HCT116 (cell line): ENCODE measurements around the gene ZNF618. TPM values are rescaled to one million over a fixed set of nuclear protein-coding genes. Genes with fewer than 3 reads are reported as not detected.

Experiments
- ATAC-seq: fragments of 200-7000 bp; cut with Tn5 transposase; 2 replicates; pipeline ENCODE4 v1.9.1; 2020; ENCODE audit warnings: mild to moderate bottlenecking, moderate library complexity
- BruUV-seq: library from RNA; stranded (reverse); fragments of 400-500 nt; replicated peaks from 2 replicates; lab custom pipeline; 2021; lab: Mats Ljungman, UMichigan
- CTCF ChIA-PET: fragments of 300-600 bp; sonication (Branson Sonifier 250); formaldehyde crosslinking; loops from one replicate; lab custom pipeline; 2021; ENCODE audit warnings: antibody characterized with exemption; lab: Charles Lee
- POLR2A ChIA-PET: fragments of 300-600, 350-600 bp; sonication (Branson Sonifier 250); formaldehyde crosslinking; loops from one replicate; lab custom pipeline; 2021; ENCODE audit warnings: antibody characterized with exemption; lab: Charles Lee
- RAD21 ChIA-PET, 2 experiments: fragments of 300-600 bp; sonication (Branson Sonifier 250); formaldehyde crosslinking; loops; one replicate each; lab custom pipeline; 2023; ENCODE audit warnings: low total read pairs in 2 of 2; ENCODE audit not compliant: uncharacterized antibody in 2 of 2, unreplicated experiment in 2 of 2, low non-redundant PET in 1 of 2; lab: Charles Lee
- DNase-seq: peaks from one replicate; pipeline ENCODE4 v3.0.0-alpha.2; 2010; ENCODE audit warnings: low read depth, low spot score
- H2AFZ ChIP-seq: fragments of 200-600 bp; shearing (Covaris generic), sonication (generic); 2 replicates; pipeline ENCODE4 v1.6.1; 2017; ENCODE audit warnings: low read depth, mixed run types, mixed read lengths, antibody characterized with exemption, low read length; ENCODE audit not compliant: poor library complexity, severe bottlenecking
- H3K27ac ChIP-seq: 2 replicates; pipeline ENCODE4 v1.5.1; 2012; ENCODE audit warnings: low read depth, low read length
- H3K27me3 ChIP-seq: fragments of 200-600 bp; sonication (generic); 2 replicates; pipeline ENCODE4 v1.6.1; 2016; ENCODE audit warnings: mixed run types, low read length, mixed read lengths; ENCODE audit not compliant: insufficient read depth
- H3K36me3 ChIP-seq, 2 experiments: fragments of 200-500 bp in 1 of 2; fragments of 200-600 bp in 1 of 2; sonication (Bioruptor generic) in 1 of 2; sonication (generic) in 1 of 2; 2 replicates each; pipeline versions ENCODE4 v1.5.1 to v1.6.1; 2014 to 2016; ENCODE audit warnings: low read length in 2 of 2, inconsistent platforms in 1 of 2, mixed read lengths in 1 of 2, mixed run types in 1 of 2; ENCODE audit not compliant: insufficient read depth in 2 of 2, control insufficient read depth in 1 of 2
- H3K4me1 ChIP-seq, 2 experiments: fragments of 200-600 bp in 1 of 2; sonication (generic) in 1 of 2; 2 replicates each; pipeline versions ENCODE4 v1.5.1 to v1.6.1; 2012 to 2017; ENCODE audit warnings: low read length in 2 of 2, inconsistent platforms in 1 of 2, mild to moderate bottlenecking in 1 of 2, mixed read lengths in 1 of 2, mixed run types in 1 of 2, moderate library complexity in 1 of 2; ENCODE audit not compliant: insufficient read depth in 2 of 2, control insufficient read depth in 1 of 2
- H3K4me2 ChIP-seq: fragments of 200-600 bp; sonication (generic); 2 replicates; pipeline ENCODE4 v1.6.1; 2017; ENCODE audit warnings: mixed run types, low read length, mixed read lengths
- H3K4me3 ChIP-seq, 2 experiments: fragments of 200-600 bp in 1 of 2; sonication (generic) in 1 of 2; replicated peaks in 1 of 2; 2 replicates each; pipeline ENCODE4 v1.5.1; 2011 to 2016; ENCODE audit warnings: low read length in 2 of 2, control low read depth in 1 of 2, low read depth in 1 of 2, mild to moderate bottlenecking in 1 of 2, mixed read lengths in 1 of 2, mixed run types in 1 of 2
- H3K79me2 ChIP-seq: fragments of 200-600 bp; sonication (generic); 2 replicates; pipeline ENCODE4 v1.6.1; 2017; ENCODE audit warnings: mild to moderate bottlenecking, mixed run types, low read length, moderate library complexity, mixed read lengths; ENCODE audit not compliant: insufficient read depth
- H3K9ac ChIP-seq: fragments of 200-600 bp; sonication (generic); 2 replicates; pipeline ENCODE4 v1.6.1; 2016; ENCODE audit warnings: low read length, mixed read lengths
- H3K9me2 ChIP-seq: fragments of 200-600 bp; sonication (generic), shearing (Covaris generic); 2 replicates; pipeline ENCODE4 v1.6.1; 2017; ENCODE audit warnings: mixed run types, mild to moderate bottlenecking, moderate library complexity; ENCODE audit not compliant: insufficient read depth
- H3K9me3 ChIP-seq, 2 experiments: fragments of 200-500 bp in 1 of 2; fragments of 200-600 bp in 1 of 2; sonication (Bioruptor generic) in 1 of 2; sonication (generic) in 1 of 2; 2 replicates each; pipeline ENCODE4 v1.6.1; 2014 to 2017; ENCODE audit warnings: low read length in 2 of 2, mixed read lengths in 2 of 2, inconsistent platforms in 1 of 2, low read depth in 1 of 2, mild to moderate bottlenecking in 1 of 2, mixed run types in 1 of 2, moderate library complexity in 1 of 2; ENCODE audit not compliant: control insufficient read depth in 1 of 2, insufficient read depth in 1 of 2
- H4K20me1 ChIP-seq: fragments of 200-600 bp; sonication (generic), shearing (Covaris generic); 2 replicates; pipeline ENCODE4 v1.6.1; 2017; ENCODE audit warnings: mixed run types, mild to moderate bottlenecking, moderate library complexity; ENCODE audit not compliant: insufficient read depth
- ATF3 ChIP-seq: IDR thresholded peaks from 2 replicates; pipeline ENCODE4 v1.6.1; 2012
- EGR1 ChIP-seq: IDR thresholded peaks from 2 replicates; pipeline ENCODE4 v1.6.1; 2012; ENCODE audit warnings: low read depth
- ELF1 ChIP-seq: IDR thresholded peaks from 2 replicates; pipeline ENCODE4 v1.6.1; 2012; ENCODE audit warnings: low read depth, borderline replicate concordance
- EZH2 ChIP-seq: fragments of 200-600 bp; sonication (generic); IDR thresholded peaks from 2 replicates; pipeline ENCODE4 v1.6.1; 2017; ENCODE audit warnings: antibody characterized with exemption, mixed run types
- EZH2phosphoT487 ChIP-seq: fragments of 200-600 bp; IDR thresholded peaks from 2 replicates; pipeline ENCODE4 v1.6.1; 2018; ENCODE audit warnings: antibody characterized with exemption, borderline replicate concordance
- FOSL1 ChIP-seq: IDR thresholded peaks from 2 replicates; pipeline ENCODE4 v1.6.1; 2012; ENCODE audit warnings: low read depth
- MAX ChIP-seq: IDR thresholded peaks from 2 replicates; pipeline ENCODE4 v1.6.1; 2012
- POLR2A ChIP-seq: IDR thresholded peaks from 2 replicates; pipeline ENCODE4 v1.7.0; 2011; ENCODE audit warnings: borderline replicate concordance; ENCODE audit not compliant: insufficient read depth, insufficient read length; ENCODE audit errors: extremely low read depth
- POLR2AphosphoS5 ChIP-seq: IDR thresholded peaks from 2 replicates; pipeline ENCODE4 v1.6.1; 2011; ENCODE audit warnings: mild to moderate bottlenecking, low read depth, low read length, moderate library complexity
- RAD21 ChIP-seq: IDR thresholded peaks from 2 replicates; pipeline ENCODE4 v1.6.1; 2012; ENCODE audit warnings: low read depth, mild to moderate bottlenecking
- YY1 ChIP-seq: IDR thresholded peaks from 2 replicates; pipeline ENCODE4 v1.6.1; 2011; ENCODE audit warnings: low read length, low read depth, moderate library complexity, mild to moderate bottlenecking; ENCODE audit not compliant: insufficient replicate concordance; ENCODE audit errors: extremely low read depth
- ZNF274 ChIP-seq: fragments of 200-500 bp; sonication (Bioruptor generic); IDR thresholded peaks from 2 replicates; pipeline ENCODE4 v1.6.1; 2014; ENCODE audit warnings: mild to moderate bottlenecking, low read depth, low read length, inconsistent platforms
- intact Hi-C: fragments of 100-400 bp; cut with micrococcal nuclease; formaldehyde crosslinking; loops from 2 replicates; pipeline ENCODE4 v1.10.0; 2022
- total RNA-seq: library from RNA; stranded (reverse); gene quantifications from one replicate; pipeline ENCODE4 v1.2.1, GENCODE V29; 2021; ENCODE audit not compliant: unreplicated experiment

Gene ZNF618
- total RNA-seq, 1 experiment from 2014 or later = 13.5 TPM

- Histone ChIP-seq H3K4me2 (no peak overlapping the region), H3K4me1 (peaks cover 12 to 15% of the 10 kb centered on the region in 2 experiments; a peak in 3 of 4 replicates), H4K20me1 (no peaks in the 10 kb centered on the region), H3K27ac (no peak overlapping the region), H3K27me3 (no peaks in the 10 kb centered on the region), H3K4me3 (no peak overlapping the region), H3K9ac (no peak overlapping the region), H3K9me3 (no peaks in the 10 kb centered on the region), H3K79me2 (peaks cover 17% of the 10 kb centered on the region), H2AFZ (no peak overlapping the region), H3K36me3 (no peaks in the 10 kb centered on the region), H3K9me2 (no peaks in the 10 kb centered on the region)
- ATAC-seq = no peak
- CTCF ChIA-PET = no interaction called here
- POLR2A ChIA-PET = no interaction called here
- no TSS peak for BruUV-seq
- DNase-seq = no peak
- no peak for TF ChIP-seq MAX
- TF ChIP-seq EGR1 = no peak
- TF ChIP-seq ELF1 = no peak
- no peak for TF ChIP-seq RAD21
- TF ChIP-seq EZH2 = no peak
- no peak for TF ChIP-seq YY1
- TF ChIP-seq FOSL1 = no peak
- no peak for TF ChIP-seq POLR2A
- RAD21 ChIA-PET = interaction anchor here in 1 of 2 experiments (0.6 kb wide), 1 partner anchor 127 kb away, joined by 3 read pairs; no protein-coding TSS in a partner anchor
- intact Hi-C loops = no loop called here
Measured at GRCh38 chr9:113882636-113883164, 6.6 kb downstream of the ZNF618 start.

GRCh38 chr9:113885183-113886025, 9.3 kb downstream of the ZNF618 start:
- Histone ChIP-seq H3K4me1 (peaks cover 12 to 15% of the 10 kb centered on the region in 2 experiments; a peak in 3 of 4 replicates), H3K4me2 (peak overlapping the region; percentile 46), H3K27ac (no peak overlapping the region), H3K27me3 (no peaks in the 10 kb centered on the region), H3K9ac (no peak overlapping the region), H3K79me2 (peaks cover 11% of the 10 kb centered on the region), H4K20me1 (no peaks in the 10 kb centered on the region), H3K9me2 (no peaks in the 10 kb centered on the region), H3K36me3 (no peaks in the 10 kb centered on the region; a peak in 1 of 4 replicates)
- RAD21 ChIA-PET = no interaction called here
- DNase-seq = no peak
- no peak for ATAC-seq
- intact Hi-C loops = no loop called here
- TF ChIP-seq EZH2phosphoT487 = no peak
- TF ChIP-seq ATF3 = no peak
- no peak; the same call in 1 of the 2 replicates for TF ChIP-seq POLR2AphosphoS5
- peak; percentile 4; the same call in 1 of the 2 replicates for TF ChIP-seq FOSL1
- no peak for TF ChIP-seq ZNF274
- TF ChIP-seq, all 23 proteins: peak for 1
- no peak overlapping the region for H3K4me3 ChIP-seq
- no peaks in the 10 kb centered on the region for H3K9me3 ChIP-seq
- no TSS peak for BruUV-seq
- H2AFZ ChIP-seq = no peak overlapping the region
- ChIA-PET CTCF (no interaction called here), POLR2A (no interaction called here)
